Liver (tissue), 9 donors: ENCODE data around the gene ANKRD33. TPM values are rescaled to one million over a fixed set of nuclear protein-coding genes. Genes with fewer than 3 reads are reported as not detected.

Experiments used
- DNase-seq: peaks from one replicate; pipeline ENCODE4 v3.0.0-alpha.2; 2017; ENCODE audit warnings: low spot score
- H3K27ac ChIP-seq, 2 donors: one replicate each; pipeline ENCODE4 v1.7.0; 2013; ENCODE audit warnings: inconsistent platforms in 2 of 2, low read length in 2 of 2, control low read depth in 1 of 2, low read depth in 1 of 2, mild to moderate bottlenecking in 1 of 2
- H3K27me3 ChIP-seq, 4 donors: one replicate each; pipeline versions ENCODE4 v1.6.1 to v1.7.0; 2013; ENCODE audit warnings: low read length in 3 of 4, inconsistent platforms in 1 of 4, mild to moderate bottlenecking in 1 of 4, moderate library complexity in 1 of 4; ENCODE audit not compliant: control insufficient read depth in 4 of 4, insufficient read depth in 4 of 4
- H3K36me3 ChIP-seq, 4 donors: one replicate each; pipeline versions ENCODE4 v1.6.1 to v1.7.0; 2013; ENCODE audit warnings: low read length in 3 of 4, mild to moderate bottlenecking in 3 of 4, low read depth in 1 of 4, moderate library complexity in 1 of 4; ENCODE audit not compliant: control insufficient read depth in 4 of 4, insufficient read depth in 3 of 4
- H3K4me1 ChIP-seq, 4 donors: one replicate each; pipeline versions ENCODE4 v1.6.1 to v1.7.0; 2013; ENCODE audit warnings: low read length in 3 of 4, mild to moderate bottlenecking in 3 of 4, moderate library complexity in 1 of 4; ENCODE audit not compliant: control insufficient read depth in 4 of 4, insufficient read depth in 4 of 4
- H3K4me3 ChIP-seq, 3 donors: one replicate each; pipeline versions ENCODE4 v1.6.1 to v1.7.0; 2013; ENCODE audit warnings: low read length in 3 of 3, control low read depth in 1 of 3, low read depth in 1 of 3, mild to moderate bottlenecking in 1 of 3
- H3K9ac ChIP-seq, 2 donors: one replicate each; pipeline ENCODE4 v1.7.0; 2013; ENCODE audit warnings: low read length in 2 of 2, mild to moderate bottlenecking in 2 of 2, moderate library complexity in 2 of 2, control low read depth in 1 of 2, low read depth in 1 of 2
- H3K9me3 ChIP-seq, 4 donors: one replicate each; pipeline versions ENCODE4 v1.6.1 to v1.7.0; 2013; ENCODE audit warnings: low read length in 3 of 4; ENCODE audit not compliant: control insufficient read depth in 4 of 4
- EGR1 ChIP-seq, 2 donors: IDR thresholded peaks; 2 replicates each; pipeline ENCODE4 v1.6.1; 2016 to 2018; ENCODE audit warnings: antibody characterized with exemption in 2 of 2, low read depth in 2 of 2
- FOXA1 ChIP-seq: IDR thresholded peaks from 2 replicates; pipeline ENCODE4 v1.6.1; 2016; ENCODE audit warnings: antibody characterized with exemption
- FOXA2 ChIP-seq: IDR thresholded peaks from 2 replicates; pipeline ENCODE4 v1.6.1; 2016; ENCODE audit warnings: antibody characterized with exemption
- GABPA ChIP-seq, 2 donors: IDR thresholded peaks in 1 of 2; conservative IDR thresholded peaks in 1 of 2; 2 replicates each; pipeline ENCODE4 v1.6.1; 2016; ENCODE audit warnings: antibody characterized with exemption in 2 of 2, mild to moderate bottlenecking in 1 of 2, moderate library complexity in 1 of 2
- HNF4A ChIP-seq, 2 donors: conservative IDR thresholded peaks; 2 replicates each; pipeline ENCODE4 v1.6.1; 2016; ENCODE audit warnings: antibody characterized with exemption in 2 of 2, mild to moderate bottlenecking in 2 of 2
- HNF4G ChIP-seq: IDR thresholded peaks from 2 replicates; pipeline ENCODE4 v1.6.1; 2016; ENCODE audit warnings: antibody characterized with exemption
- JUND ChIP-seq, 2 donors: IDR thresholded peaks; 2 replicates each; pipeline ENCODE4 v1.6.1; 2016; ENCODE audit warnings: antibody characterized with exemption in 2 of 2
- NR2F2 ChIP-seq: IDR thresholded peaks from 2 replicates; pipeline ENCODE4 v1.6.1; 2016; ENCODE audit warnings: antibody characterized with exemption
- RAD21 ChIP-seq, 2 donors: IDR thresholded peaks; 2 replicates each; pipeline ENCODE4 v1.6.1; 2016; ENCODE audit warnings: antibody characterized with exemption in 2 of 2, mild to moderate bottlenecking in 2 of 2
- RXRA ChIP-seq, 2 donors: IDR thresholded peaks; 2 replicates each; pipeline ENCODE4 v1.6.1; 2017 to 2018; ENCODE audit warnings: antibody characterized with exemption in 2 of 2, mild to moderate bottlenecking in 1 of 2
- SP1 ChIP-seq: IDR thresholded peaks from 2 replicates; pipeline ENCODE4 v1.6.1; 2018; ENCODE audit warnings: antibody characterized with exemption, mild to moderate bottlenecking
- TAF1 ChIP-seq: conservative IDR thresholded peaks from 2 replicates; pipeline ENCODE4 v1.6.1; 2016; ENCODE audit warnings: antibody characterized with exemption, mild to moderate bottlenecking
- YY1 ChIP-seq: IDR thresholded peaks from 2 replicates; pipeline ENCODE4 v1.6.1; 2016; ENCODE audit warnings: antibody characterized with exemption, mild to moderate bottlenecking
- polyA plus RNA-seq, 2 donors: library from polyadenylated mRNA; stranded (reverse) in 1 of 2; unstranded in 1 of 2; fragments of 200-250 nt in 1 of 2; fragments of >200 nt in 1 of 2; fragmentation: Nextera tagmentation in 1 of 2; extraction: Ambion mirVana in 1 of 2; gene quantifications; one replicate each; pipeline versions ENCODE4 v1.2.1 to v1.2.3, GENCODE V29; 2013 to 2015
- total RNA-seq, 2 donors: library from RNA; depleted of rRNA; stranded (reverse); fragments of >200 nt; gene quantifications; one replicate each; pipeline ENCODE4 v1.2.3, GENCODE V29; 2014
- TF ChIP-seq, protein P1 (sequence below): IDR thresholded peaks from 2 replicates; pipeline ENCODE4 v1.6.1; 2016; ENCODE audit warnings: antibody characterized with exemption
- TF ChIP-seq, protein P2 (sequence below): fragments of 150-350 bp; IDR thresholded peaks from 2 replicates; pipeline ENCODE4 v1.5.1; 2017; ENCODE audit warnings: improper control_type of control experiment, low read depth, low read length; ENCODE audit not compliant: missing input control
- TF ChIP-seq, protein P3 (sequence below): IDR thresholded peaks from 2 replicates; pipeline ENCODE4 v1.6.1; 2016; ENCODE audit warnings: antibody characterized with exemption
- TF ChIP-seq, protein P4 (sequence below): IDR thresholded peaks from 2 replicates; pipeline ENCODE4 v1.6.1; 2016; ENCODE audit warnings: antibody characterized with exemption, mild to moderate bottlenecking
- TF ChIP-seq, protein P5 (sequence below): IDR thresholded peaks from 2 replicates; pipeline ENCODE4 v1.6.1; 2016; ENCODE audit warnings: antibody characterized with exemption
- donor health status: healthy.
- donor health status: healthy.
- donor health status: healthy.
- donor health status: healthy.
- donor health status: healthy.

The ANKRD33 gene
- total and polyA plus RNA-seq, 4 donors: not detected

DNA sequence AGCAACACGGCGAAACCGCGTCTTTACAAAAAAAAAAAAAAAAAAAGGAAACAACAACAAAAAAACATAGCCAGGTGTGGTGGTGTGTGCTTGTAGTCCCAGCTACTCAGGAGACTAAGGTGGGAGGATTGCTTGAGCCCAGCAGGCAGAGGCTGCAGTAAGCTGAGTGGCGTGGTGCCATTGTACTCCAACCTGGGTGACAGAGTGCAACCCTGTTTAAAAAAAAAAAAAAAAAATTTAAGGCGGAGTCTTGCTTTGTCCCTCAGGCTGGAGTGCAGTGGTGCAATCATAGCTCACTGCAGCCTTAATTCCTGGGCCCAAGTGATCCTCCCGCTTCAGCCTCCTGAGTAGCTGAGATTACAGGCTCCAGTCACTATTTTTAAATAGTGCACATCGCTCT lies 21.1 kb upstream of the ANKRD33 start (continued):
- TF ChIP-seq, protein P1, sequence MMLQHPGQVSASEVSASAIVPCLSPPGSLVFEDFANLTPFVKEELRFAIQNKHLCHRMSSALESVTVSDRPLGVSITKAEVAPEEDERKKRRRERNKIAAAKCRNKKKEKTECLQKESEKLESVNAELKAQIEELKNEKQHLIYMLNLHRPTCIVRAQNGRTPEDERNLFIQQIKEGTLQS: no peak
- TF ChIP-seq TAF1 (no peak), RXRA (IDR thresholded peaks at IDR 0.05) (peak in 1 of 2 donors; percentile 31), EGR1 (IDR thresholded peaks at IDR 0.05; ENCODE audit: low read depth in 2 of 2) (no peak)
- TF ChIP-seq, protein P2, sequence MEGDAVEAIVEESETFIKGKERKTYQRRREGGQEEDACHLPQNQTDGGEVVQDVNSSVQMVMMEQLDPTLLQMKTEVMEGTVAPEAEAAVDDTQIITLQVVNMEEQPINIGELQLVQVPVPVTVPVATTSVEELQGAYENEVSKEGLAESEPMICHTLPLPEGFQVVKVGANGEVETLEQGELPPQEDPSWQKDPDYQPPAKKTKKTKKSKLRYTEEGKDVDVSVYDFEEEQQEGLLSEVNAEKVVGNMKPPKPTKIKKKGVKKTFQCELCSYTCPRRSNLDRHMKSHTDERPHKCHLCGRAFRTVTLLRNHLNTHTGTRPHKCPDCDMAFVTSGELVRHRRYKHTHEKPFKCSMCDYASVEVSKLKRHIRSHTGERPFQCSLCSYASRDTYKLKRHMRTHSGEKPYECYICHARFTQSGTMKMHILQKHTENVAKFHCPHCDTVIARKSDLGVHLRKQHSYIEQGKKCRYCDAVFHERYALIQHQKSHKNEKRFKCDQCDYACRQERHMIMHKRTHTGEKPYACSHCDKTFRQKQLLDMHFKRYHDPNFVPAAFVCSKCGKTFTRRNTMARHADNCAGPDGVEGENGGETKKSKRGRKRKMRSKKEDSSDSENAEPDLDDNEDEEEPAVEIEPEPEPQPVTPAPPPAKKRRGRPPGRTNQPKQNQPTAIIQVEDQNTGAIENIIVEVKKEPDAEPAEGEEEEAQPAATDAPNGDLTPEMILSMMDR: no peak

DNA sequence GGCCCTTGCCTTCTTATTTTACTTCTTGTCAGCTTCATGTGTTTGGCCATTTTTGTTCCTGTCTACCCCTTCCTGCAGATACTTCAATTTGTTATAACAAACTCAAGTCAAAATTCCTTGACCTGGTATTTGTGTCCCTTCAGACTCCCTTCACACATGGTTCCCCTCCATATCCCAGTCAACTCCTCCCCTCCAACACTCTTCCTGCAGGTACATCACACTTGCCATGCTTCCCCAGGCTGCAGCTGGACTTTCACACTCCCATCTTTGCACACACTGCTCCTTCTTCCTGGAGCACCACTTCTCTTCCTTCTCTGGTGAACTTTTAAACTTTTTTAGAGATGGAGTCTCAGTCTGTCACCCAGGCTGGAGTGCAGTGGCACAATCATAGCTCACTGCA lies 20.5 kb upstream of the ANKRD33 start:
- no peak overlapping the region for H3K9ac ChIP-seq
- no peaks in the 10 kb centered on the region for H3K9me3 ChIP-seq
- DNase-seq: no peak
- peaks cover 0 to 19% (median 6%) of the 10 kb centered on the region in 4 donors for H3K4me1 ChIP-seq
- H3K4me3 ChIP-seq: no peak overlapping the region
- TF ChIP-seq TAF1: no peak
- TF ChIP-seq RAD21 (IDR thresholded peaks at IDR 0.05): no peak
- TF ChIP-seq YY1: no peak
- TF ChIP-seq SP1: no peak
- TF ChIP-seq, protein P3, sequence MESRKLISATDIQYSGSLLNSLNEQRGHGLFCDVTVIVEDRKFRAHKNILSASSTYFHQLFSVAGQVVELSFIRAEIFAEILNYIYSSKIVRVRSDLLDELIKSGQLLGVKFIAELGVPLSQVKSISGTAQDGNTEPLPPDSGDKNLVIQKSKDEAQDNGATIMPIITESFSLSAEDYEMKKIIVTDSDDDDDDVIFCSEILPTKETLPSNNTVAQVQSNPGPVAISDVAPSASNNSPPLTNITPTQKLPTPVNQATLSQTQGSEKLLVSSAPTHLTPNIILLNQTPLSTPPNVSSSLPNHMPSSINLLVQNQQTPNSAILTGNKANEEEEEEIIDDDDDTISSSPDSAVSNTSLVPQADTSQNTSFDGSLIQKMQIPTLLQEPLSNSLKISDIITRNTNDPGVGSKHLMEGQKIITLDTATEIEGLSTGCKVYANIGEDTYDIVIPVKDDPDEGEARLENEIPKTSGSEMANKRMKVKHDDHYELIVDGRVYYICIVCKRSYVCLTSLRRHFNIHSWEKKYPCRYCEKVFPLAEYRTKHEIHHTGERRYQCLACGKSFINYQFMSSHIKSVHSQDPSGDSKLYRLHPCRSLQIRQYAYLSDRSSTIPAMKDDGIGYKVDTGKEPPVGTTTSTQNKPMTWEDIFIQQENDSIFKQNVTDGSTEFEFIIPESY: no peak
- TF ChIP-seq HNF4G: no peak
- TF ChIP-seq FOXA1: no peak
- TF ChIP-seq FOXA2: no peak
- TF ChIP-seq, protein P2: no peak
- TF ChIP-seq JUND (IDR thresholded peaks at IDR 0.05): no peak
- no peak for TF ChIP-seq NR2F2
- TF ChIP-seq, protein P1: no peak
- TF ChIP-seq GABPA (IDR thresholded peaks at IDR 0.05 in 1 of 2, conservative IDR thresholded peaks at IDR 0.05 in 1 of 2): no peak
- no peak for TF ChIP-seq EGR1 (IDR thresholded peaks at IDR 0.05; ENCODE audit: low read depth in 2 of 2)
- TF ChIP-seq HNF4A (conservative IDR thresholded peaks at IDR 0.05): no peak
- TF ChIP-seq, protein P4, sequence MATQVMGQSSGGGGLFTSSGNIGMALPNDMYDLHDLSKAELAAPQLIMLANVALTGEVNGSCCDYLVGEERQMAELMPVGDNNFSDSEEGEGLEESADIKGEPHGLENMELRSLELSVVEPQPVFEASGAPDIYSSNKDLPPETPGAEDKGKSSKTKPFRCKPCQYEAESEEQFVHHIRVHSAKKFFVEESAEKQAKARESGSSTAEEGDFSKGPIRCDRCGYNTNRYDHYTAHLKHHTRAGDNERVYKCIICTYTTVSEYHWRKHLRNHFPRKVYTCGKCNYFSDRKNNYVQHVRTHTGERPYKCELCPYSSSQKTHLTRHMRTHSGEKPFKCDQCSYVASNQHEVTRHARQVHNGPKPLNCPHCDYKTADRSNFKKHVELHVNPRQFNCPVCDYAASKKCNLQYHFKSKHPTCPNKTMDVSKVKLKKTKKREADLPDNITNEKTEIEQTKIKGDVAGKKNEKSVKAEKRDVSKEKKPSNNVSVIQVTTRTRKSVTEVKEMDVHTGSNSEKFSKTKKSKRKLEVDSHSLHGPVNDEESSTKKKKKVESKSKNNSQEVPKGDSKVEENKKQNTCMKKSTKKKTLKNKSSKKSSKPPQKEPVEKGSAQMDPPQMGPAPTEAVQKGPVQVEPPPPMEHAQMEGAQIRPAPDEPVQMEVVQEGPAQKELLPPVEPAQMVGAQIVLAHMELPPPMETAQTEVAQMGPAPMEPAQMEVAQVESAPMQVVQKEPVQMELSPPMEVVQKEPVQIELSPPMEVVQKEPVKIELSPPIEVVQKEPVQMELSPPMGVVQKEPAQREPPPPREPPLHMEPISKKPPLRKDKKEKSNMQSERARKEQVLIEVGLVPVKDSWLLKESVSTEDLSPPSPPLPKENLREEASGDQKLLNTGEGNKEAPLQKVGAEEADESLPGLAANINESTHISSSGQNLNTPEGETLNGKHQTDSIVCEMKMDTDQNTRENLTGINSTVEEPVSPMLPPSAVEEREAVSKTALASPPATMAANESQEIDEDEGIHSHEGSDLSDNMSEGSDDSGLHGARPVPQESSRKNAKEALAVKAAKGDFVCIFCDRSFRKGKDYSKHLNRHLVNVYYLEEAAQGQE: no peak
- TF ChIP-seq, protein P5, sequence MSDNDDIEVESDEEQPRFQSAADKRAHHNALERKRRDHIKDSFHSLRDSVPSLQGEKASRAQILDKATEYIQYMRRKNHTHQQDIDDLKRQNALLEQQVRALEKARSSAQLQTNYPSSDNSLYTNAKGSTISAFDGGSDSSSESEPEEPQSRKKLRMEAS: no peak
- no peak for TF ChIP-seq RXRA (IDR thresholded peaks at IDR 0.05)
- peaks cover 0 to 2% (median 0%) of the 10 kb centered on the region in 4 donors for H3K27me3 ChIP-seq
- H3K27ac ChIP-seq: no peak overlapping the region
- H3K36me3 ChIP-seq: no peaks in the 10 kb centered on the region
